Adipocyte (in vitro differentiated cells): ENCODE measurements around the gene GPR135.

Experiments used
- DNase-seq: peaks from one replicate; pipeline ENCODE4 v3.0.0-alpha.2; 2015; ENCODE audit warnings: low read depth
- H3K27me3 ChIP-seq: replicated peaks from 2 replicates; pipeline ENCODE4 v1.7.0; 2013; ENCODE audit warnings: mild to moderate bottlenecking, low read length, moderate library complexity; ENCODE audit not compliant: control insufficient read depth, insufficient read depth
- H3K36me3 ChIP-seq: 2 replicates; pipeline ENCODE4 v1.7.0; 2013; ENCODE audit warnings: low read length, mild to moderate bottlenecking, moderate library complexity; ENCODE audit not compliant: control insufficient read depth, insufficient read depth, severe bottlenecking
- H3K4me1 ChIP-seq: 2 replicates; pipeline ENCODE4 v1.7.0; 2013; ENCODE audit warnings: mild to moderate bottlenecking, low read length, moderate library complexity; ENCODE audit not compliant: control insufficient read depth, insufficient read depth
- H3K4me3 ChIP-seq: 2 replicates; pipeline ENCODE4 v1.7.0; 2013; ENCODE audit warnings: mild to moderate bottlenecking, low read length, moderate library complexity
- H3K9ac ChIP-seq: 2 replicates; pipeline ENCODE4 v1.7.0; 2013; ENCODE audit warnings: mild to moderate bottlenecking, low read length, moderate library complexity
- H3K9me3 ChIP-seq: 2 replicates; pipeline ENCODE4 v1.7.0; 2013; ENCODE audit warnings: mild to moderate bottlenecking, low read length, moderate library complexity; ENCODE audit not compliant: control insufficient read depth

GPR135 gene

GRCh38 chr14:59417311-59417710 lies 47.9 kb downstream of the GPR135 start:
- Histone ChIP-seq H3K4me3 (no peak overlapping the region), H3K36me3 (peaks cover 2% of the 10 kb centered on the region), H3K9me3 (no peaks in the 10 kb centered on the region), H3K4me1 (peaks cover 4% of the 10 kb centered on the region), H3K27me3 (no peaks in the 10 kb centered on the region), H3K9ac (no peak overlapping the region)
- no peak for DNase-seq

GRCh38 chr14:59415836-59416602 lies 49.2 kb downstream of the GPR135 start:
- peaks cover 2% of the 10 kb centered on the region for H3K36me3 ChIP-seq
- H3K4me3 ChIP-seq, result no peak overlapping the region
- no peak overlapping the region for H3K9ac ChIP-seq
- no peaks in the 10 kb centered on the region for H3K9me3 ChIP-seq
- no peak for DNase-seq
- H3K4me1 ChIP-seq, result no peaks in the 10 kb centered on the region
- no peaks in the 10 kb centered on the region for H3K27me3 ChIP-seq
